WTC11 (cell line): Measurements from ENCODE around the gene PROB1. TPM values are rescaled to one million over a fixed set of nuclear protein-coding genes. Genes with fewer than 3 reads are reported as not detected.

Experiments used
- ATAC-seq: fragments of 200-7000 bp; cut with Tn5 transposase; 2 replicates; pipeline ENCODE4 v1.10.0; 2021; ENCODE audit warnings: mild to moderate bottlenecking, moderate library complexity
- CTCF ChIA-PET: fragments of 300-600 bp; sonication (Branson Sonifier 250); formaldehyde crosslinking; loops from one replicate; lab custom pipeline; 2021; ENCODE audit warnings: antibody characterized with exemption; lab: Charles Lee
- POLR2A ChIA-PET: fragments of 350-600 bp; sonication (Branson Sonifier 250); formaldehyde crosslinking; loops from one replicate; lab custom pipeline; 2021; ENCODE audit warnings: antibody characterized with exemption; lab: Charles Lee
- DNase-seq: peaks from one replicate; pipeline ENCODE4 v3.0.0; 2021; ENCODE audit warnings: low spot score
- H3K27ac Mint-ChIP-seq: 2 replicates; pipeline ENCODE4 v1.8.0; 2021; ENCODE audit warnings: mixed read lengths
- H3K27me3 Mint-ChIP-seq: 2 replicates; pipeline ENCODE4 v1.8.0; 2021; ENCODE audit warnings: low read depth, mild to moderate bottlenecking, moderate library complexity, mixed read lengths
- H3K36me3 Mint-ChIP-seq: 2 replicates; pipeline ENCODE4 v1.8.0; 2021; ENCODE audit warnings: mixed read lengths
- H3K4me1 Mint-ChIP-seq: 2 replicates; pipeline ENCODE4 v1.8.0; 2022; ENCODE audit warnings: mixed read lengths
- H3K4me3 Mint-ChIP-seq: 2 replicates; pipeline ENCODE4 v1.8.0; 2021; ENCODE audit warnings: mild to moderate bottlenecking, moderate library complexity, mixed read lengths
- H3K9me3 Mint-ChIP-seq: 2 replicates; pipeline ENCODE4 v1.8.0; 2021; ENCODE audit warnings: mixed read lengths
- ATF3 ChIP-seq: sonication (generic); formaldehyde crosslinking; conservative IDR thresholded peaks from 2 replicates; pipeline ENCODE4 v1.8.1; 2022; ENCODE audit warnings: mild to moderate bottlenecking, missing genetic modification reagents
- CREM ChIP-seq: sonication (generic); formaldehyde crosslinking; IDR thresholded peaks from 2 replicates; pipeline ENCODE4 v1.8.1; 2022; ENCODE audit warnings: mild to moderate bottlenecking, missing genetic modification reagents, moderate library complexity
- CTCF ChIP-seq: fragments of 200-600 bp; IDR thresholded peaks from 2 replicates; pipeline ENCODE4 v1.8.0; 2022; ENCODE audit warnings: antibody characterized with exemption
- EMX1 ChIP-seq: fragments of 250-450 bp; sonication (Bioruptor Pico); IDR thresholded peaks from 2 replicates; pipeline ENCODE4 v1.8.0; 2021; ENCODE audit warnings: mild to moderate bottlenecking
- FOXJ3 ChIP-seq: sonication (generic); formaldehyde crosslinking; IDR thresholded peaks from 2 replicates; pipeline ENCODE4 v1.9.0; 2021; ENCODE audit warnings: missing genetic modification reagents, mild to moderate bottlenecking, borderline replicate concordance
- GABPB1 ChIP-seq: sonication (generic); formaldehyde crosslinking; IDR thresholded peaks from 2 replicates; pipeline ENCODE4 v1.8.1; 2023; ENCODE audit warnings: mild to moderate bottlenecking, missing genetic modification reagents
- IRF1 ChIP-seq: sonication (generic); formaldehyde crosslinking; IDR thresholded peaks from 2 replicates; pipeline ENCODE4 v1.8.0; 2023; ENCODE audit warnings: missing genetic modification reagents
- IRF2 ChIP-seq: sonication (generic); formaldehyde crosslinking; IDR thresholded peaks from 2 replicates; pipeline ENCODE4 v1.8.0; 2022; ENCODE audit warnings: low read depth, missing genetic modification reagents, borderline replicate concordance
- NR3C1 ChIP-seq: sonication (generic); formaldehyde crosslinking; conservative IDR thresholded peaks from 2 replicates; pipeline ENCODE4 v1.8.1; 2023; ENCODE audit warnings: low read depth, mild to moderate bottlenecking, missing genetic modification reagents
- PRDM15 ChIP-seq: sonication (generic); formaldehyde crosslinking; IDR thresholded peaks from 2 replicates; pipeline ENCODE4 v1.8.0; 2022; ENCODE audit warnings: missing genetic modification reagents
- PRRX2 ChIP-seq: fragments of 250-450 bp; sonication (Bioruptor Pico); IDR thresholded peaks from 2 replicates; pipeline ENCODE4 v1.8.0; 2021; ENCODE audit warnings: mild to moderate bottlenecking
- RORB ChIP-seq: fragments of 250-450 bp; sonication (Bioruptor Pico); IDR thresholded peaks from 2 replicates; pipeline ENCODE4 v1.9.0; 2021; ENCODE audit warnings: mild to moderate bottlenecking
- SMAD4 ChIP-seq: sonication (generic); formaldehyde crosslinking; IDR thresholded peaks from 2 replicates; pipeline ENCODE4 v1.8.0; 2022; ENCODE audit warnings: mild to moderate bottlenecking, missing genetic modification reagents
- ZBTB43 ChIP-seq: sonication (generic); formaldehyde crosslinking; IDR thresholded peaks from 2 replicates; pipeline ENCODE4 v1.8.1; 2023; ENCODE audit warnings: mild to moderate bottlenecking, missing genetic modification reagents
- ZNF121 ChIP-seq: sonication (generic); formaldehyde crosslinking; IDR thresholded peaks from 2 replicates; pipeline ENCODE4 v1.8.0; 2023; ENCODE audit warnings: missing genetic modification reagents
- ZNF219 ChIP-seq: sonication (generic); formaldehyde crosslinking; IDR thresholded peaks from 2 replicates; pipeline ENCODE4 v1.8.0; 2023; ENCODE audit warnings: missing genetic modification reagents, mild to moderate bottlenecking, borderline replicate concordance
- ZNF263 ChIP-seq: sonication (generic); formaldehyde crosslinking; IDR thresholded peaks from 2 replicates; pipeline ENCODE4 v1.8.1; 2022; ENCODE audit warnings: low read depth, mild to moderate bottlenecking, moderate library complexity, missing genetic modification reagents
- ZNF281 ChIP-seq: sonication (generic); formaldehyde crosslinking; IDR thresholded peaks from 2 replicates; pipeline ENCODE4 v1.8.0; 2023; ENCODE audit warnings: mild to moderate bottlenecking, missing genetic modification reagents
- ZNF317 ChIP-seq: sonication (generic); formaldehyde crosslinking; IDR thresholded peaks from 2 replicates; pipeline ENCODE4 v1.8.1; 2023; ENCODE audit warnings: low read depth, mild to moderate bottlenecking, moderate library complexity, missing genetic modification reagents, borderline replicate concordance
- ZNF396 ChIP-seq: fragments of 250-450 bp; sonication (Bioruptor Pico); IDR thresholded peaks from 2 replicates; pipeline ENCODE4 v1.8.0; 2021; ENCODE audit warnings: mild to moderate bottlenecking, moderate library complexity, borderline replicate concordance
- total RNA-seq: library from RNA; stranded (reverse); gene quantifications from 3 replicates; pipeline ENCODE4 v1.2.3, GENCODE V29; 2021
- TF ChIP-seq, protein P1 (sequence below): sonication (generic); formaldehyde crosslinking; IDR thresholded peaks from 2 replicates; pipeline ENCODE4 v1.8.1; 2022; ENCODE audit warnings: low read depth, missing genetic modification reagents, borderline replicate concordance
- TF ChIP-seq, protein P2 (sequence below): sonication (generic); formaldehyde crosslinking; IDR thresholded peaks from 2 replicates; pipeline ENCODE4 v1.8.1; 2022; ENCODE audit warnings: mild to moderate bottlenecking, missing genetic modification reagents, moderate library complexity, borderline replicate concordance

PROB1 gene
- total RNA-seq, 1 experiment from 2014 or later, result 2.5 TPM

DNA sequence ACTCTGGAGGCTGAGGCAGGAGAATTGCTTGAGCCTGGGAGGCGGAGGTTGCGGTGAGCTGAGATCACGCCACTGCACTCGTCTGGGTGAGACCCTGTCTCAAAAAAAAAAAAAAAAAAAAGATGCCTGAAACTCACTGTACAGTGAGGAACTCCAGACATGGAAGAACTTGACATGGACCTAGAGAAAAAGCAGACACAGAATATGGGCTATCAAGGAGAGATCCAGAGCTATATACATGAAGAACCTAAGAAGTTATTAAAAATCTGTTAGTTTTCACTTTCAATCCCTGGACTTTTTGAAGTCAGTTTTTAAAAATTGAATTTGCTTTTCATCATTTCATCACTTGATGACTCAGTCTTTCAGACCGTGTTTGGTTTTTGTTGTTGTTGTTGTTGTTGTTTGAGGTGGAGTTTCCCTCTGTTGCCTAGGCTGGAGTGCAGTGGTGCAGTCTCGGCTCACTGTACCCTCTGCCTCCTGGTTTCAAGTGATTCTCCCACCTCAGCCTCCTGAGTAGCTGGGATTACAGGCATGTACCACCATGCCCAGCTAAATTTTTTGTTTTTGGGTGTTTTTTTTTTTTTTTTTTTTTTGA, 33.0 kb downstream of the PROB1 start:
- H3K9me3 Mint-ChIP-seq, result no peaks in the 10 kb centered on the region
- peaks cover 4% of the 10 kb centered on the region for H3K4me1 Mint-ChIP-seq
- TF ChIP-seq NR3C1 (CRISPR knock-in tag) (no peak), IRF2 (no peak), ZNF121 (no peak), PRRX2 (no peak), PRDM15 (CRISPR knock-in tag) (no peak), ZNF396 (CRISPR knock-in tag) (no peak), SMAD4 (CRISPR knock-in tag) (no peak), ZNF219 (CRISPR knock-in tag) (no peak), ATF3 (no peak), FOXJ3 (CRISPR knock-in tag) (no peak), EMX1 (CRISPR knock-in tag) (no peak)
- TF ChIP-seq, protein P1, sequence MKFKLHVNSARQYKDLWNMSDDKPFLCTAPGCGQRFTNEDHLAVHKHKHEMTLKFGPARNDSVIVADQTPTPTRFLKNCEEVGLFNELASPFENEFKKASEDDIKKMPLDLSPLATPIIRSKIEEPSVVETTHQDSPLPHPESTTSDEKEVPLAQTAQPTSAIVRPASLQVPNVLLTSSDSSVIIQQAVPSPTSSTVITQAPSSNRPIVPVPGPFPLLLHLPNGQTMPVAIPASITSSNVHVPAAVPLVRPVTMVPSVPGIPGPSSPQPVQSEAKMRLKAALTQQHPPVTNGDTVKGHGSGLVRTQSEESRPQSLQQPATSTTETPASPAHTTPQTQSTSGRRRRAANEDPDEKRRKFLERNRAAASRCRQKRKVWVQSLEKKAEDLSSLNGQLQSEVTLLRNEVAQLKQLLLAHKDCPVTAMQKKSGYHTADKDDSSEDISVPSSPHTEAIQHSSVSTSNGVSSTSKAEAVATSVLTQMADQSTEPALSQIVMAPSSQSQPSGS (CRISPR knock-in tag), result no peak
- POLR2A ChIA-PET, result interaction anchor here (0.6 kb wide), 1 partner anchor 332 kb away, joined by 6 read pairs; no protein-coding TSS in a partner anchor
- H3K27ac Mint-ChIP-seq, result peak overlapping the region; percentile 74; the same call in 1 of the 2 replicates
- H3K4me3 Mint-ChIP-seq, result no peak overlapping the region
- CTCF ChIA-PET, result interaction anchor here (0.7 kb wide), 1 partner anchor 65 kb away, joined by 3 read pairs; no protein-coding TSS in a partner anchor
- no peak for ATAC-seq
- no peak for DNase-seq
- no peaks in the 10 kb centered on the region for H3K27me3 Mint-ChIP-seq
- peaks cover 48% of the 10 kb centered on the region for H3K36me3 Mint-ChIP-seq

- Mint-ChIP-seq H3K27me3 (no peaks in the 10 kb centered on the region), H3K4me3 (no peak overlapping the region), H3K36me3 (peaks cover 34% of the 10 kb centered on the region), H3K27ac (no peak overlapping the region), H3K9me3 (no peaks in the 10 kb centered on the region), H3K4me1 (peaks cover 4% of the 10 kb centered on the region)
- DNase-seq, result no peak
- ChIA-PET CTCF (no interaction called here), POLR2A (interaction anchor here (0.7 kb wide), 1 partner anchor 512 kb away, joined by 3 read pairs; no protein-coding TSS in a partner anchor)
- ATAC-seq, result no peak
- TF ChIP-seq IRF1 (CRISPR knock-in tag) (no peak), EMX1 (CRISPR knock-in tag) (no peak), CTCF (no peak), RORB (CRISPR knock-in tag) (no peak), ZNF317 (CRISPR knock-in tag) (no peak), GABPB1 (no peak), ZBTB43 (CRISPR knock-in tag) (no peak), ZNF281 (CRISPR knock-in tag) (no peak), ZNF263 (CRISPR knock-in tag) (no peak), CREM (CRISPR knock-in tag) (no peak)
- TF ChIP-seq, protein P2, sequence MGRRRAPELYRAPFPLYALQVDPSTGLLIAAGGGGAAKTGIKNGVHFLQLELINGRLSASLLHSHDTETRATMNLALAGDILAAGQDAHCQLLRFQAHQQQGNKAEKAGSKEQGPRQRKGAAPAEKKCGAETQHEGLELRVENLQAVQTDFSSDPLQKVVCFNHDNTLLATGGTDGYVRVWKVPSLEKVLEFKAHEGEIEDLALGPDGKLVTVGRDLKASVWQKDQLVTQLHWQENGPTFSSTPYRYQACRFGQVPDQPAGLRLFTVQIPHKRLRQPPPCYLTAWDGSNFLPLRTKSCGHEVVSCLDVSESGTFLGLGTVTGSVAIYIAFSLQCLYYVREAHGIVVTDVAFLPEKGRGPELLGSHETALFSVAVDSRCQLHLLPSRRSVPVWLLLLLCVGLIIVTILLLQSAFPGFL (CRISPR knock-in tag), result no peak
Observed at GRCh38 chr5:139360384-139360783, 34.5 kb downstream of the PROB1 start.
